H9 (cell line): Measurements from ENCODE around the gene LHPP. TPM values are rescaled to one million over a fixed set of nuclear protein-coding genes. Genes with fewer than 3 reads are reported as not detected.

Experiments used
- DNase-seq: peaks from one replicate; pipeline ENCODE4 v3.0.0-alpha.2; 2017
- H2AFZ ChIP-seq: one replicate; pipeline ENCODE4 v1.6.1; 2013; ENCODE audit warnings: mild to moderate bottlenecking, low read length, control low read depth, moderate library complexity
- H2AK5ac ChIP-seq: 2 replicates; pipeline ENCODE4 v1.6.1; 2013; ENCODE audit warnings: low read length, control low read depth, mixed read lengths; ENCODE audit not compliant: insufficient read length
- H2BK120ac ChIP-seq: one replicate; pipeline ENCODE4 v1.6.1; 2013; ENCODE audit warnings: low read depth, mild to moderate bottlenecking, low read length, control low read depth, inconsistent platforms; ENCODE audit not compliant: poor library complexity, severe bottlenecking
- H2BK12ac ChIP-seq: 2 replicates; pipeline ENCODE4 v1.6.1; 2013; ENCODE audit warnings: low read length, control low read depth, mixed read lengths, low read depth; ENCODE audit not compliant: insufficient read length
- H2BK15ac ChIP-seq: 2 replicates; pipeline ENCODE4 v1.6.1; 2013; ENCODE audit warnings: low read depth, low read length, control low read depth
- H2BK20ac ChIP-seq: one replicate; pipeline ENCODE4 v1.6.1; 2013; ENCODE audit warnings: low read depth, mild to moderate bottlenecking, low read length, control low read depth, inconsistent platforms; ENCODE audit not compliant: poor library complexity, severe bottlenecking
- H2BK5ac ChIP-seq: 2 replicates; pipeline ENCODE4 v1.6.1; 2013; ENCODE audit warnings: low read length, control low read depth, mixed read lengths; ENCODE audit not compliant: insufficient read length
- H3K14ac ChIP-seq: 2 replicates; pipeline ENCODE4 v1.6.1; 2013; ENCODE audit warnings: low read length, control low read depth; ENCODE audit not compliant: insufficient read depth
- H3K18ac ChIP-seq: 2 replicates; pipeline ENCODE4 v1.6.1; 2013; ENCODE audit warnings: low read depth, mild to moderate bottlenecking, mixed read lengths, low read length, control low read depth; ENCODE audit not compliant: insufficient read length
- H3K23ac ChIP-seq: 2 replicates; pipeline ENCODE4 v1.6.1; 2013; ENCODE audit warnings: low read length, control low read depth, mixed read lengths, low read depth; ENCODE audit not compliant: insufficient read length
- H3K23me2 ChIP-seq: 2 replicates; pipeline ENCODE4 v1.6.1; 2013; ENCODE audit warnings: low read depth, mild to moderate bottlenecking, mixed read lengths, low read length, control low read depth; ENCODE audit not compliant: insufficient read length, poor library complexity, severe bottlenecking
- H3K27ac ChIP-seq: 2 replicates; pipeline ENCODE4 v1.5.1; 2013; ENCODE audit warnings: low read length, control low read depth, mixed read lengths, low read depth; ENCODE audit not compliant: insufficient read length
- H3K27me3 ChIP-seq: 2 replicates; pipeline ENCODE4 v1.6.1; 2013; ENCODE audit warnings: low read length, control low read depth, inconsistent platforms; ENCODE audit not compliant: insufficient read depth
- H3K4ac ChIP-seq: 2 replicates; pipeline ENCODE4 v1.6.1; 2013; ENCODE audit warnings: low read depth, mild to moderate bottlenecking, control low read depth, inconsistent platforms, low read length, moderate library complexity
- H3K4me1 ChIP-seq: 2 replicates; pipeline ENCODE4 v1.6.1; 2013; ENCODE audit warnings: low read length, control low read depth, inconsistent platforms; ENCODE audit not compliant: insufficient read depth
- H3K4me2 ChIP-seq: 2 replicates; pipeline ENCODE4 v1.6.1; 2013; ENCODE audit warnings: low read length, control low read depth, mixed read lengths; ENCODE audit not compliant: insufficient read length, insufficient read depth
- H3K56ac ChIP-seq: 2 replicates; pipeline ENCODE4 v1.6.1; 2013; ENCODE audit warnings: low read depth, mild to moderate bottlenecking, mixed read lengths, low read length, control low read depth; ENCODE audit not compliant: insufficient read length
- H3K79me1 ChIP-seq: 2 replicates; pipeline ENCODE4 v1.6.1; 2013; ENCODE audit warnings: low read depth, mild to moderate bottlenecking, moderate library complexity, low read length, control low read depth, inconsistent platforms; ENCODE audit not compliant: insufficient read depth, poor library complexity, severe bottlenecking
- H3K79me2 ChIP-seq: 2 replicates; pipeline ENCODE4 v1.6.1; 2013; ENCODE audit warnings: low read length, control low read depth, inconsistent platforms; ENCODE audit not compliant: insufficient read depth
- H3K9ac ChIP-seq: 2 replicates; pipeline ENCODE4 v1.6.1; 2013; ENCODE audit warnings: low read length, control low read depth, mixed read lengths; ENCODE audit not compliant: insufficient read length; ENCODE audit errors: extremely low read depth
- H3K9me3 ChIP-seq: one replicate; pipeline ENCODE4 v1.6.1; 2013; ENCODE audit warnings: low read depth, low read length, inconsistent platforms; ENCODE audit not compliant: control insufficient read depth
- H3T11ph ChIP-seq: one replicate; pipeline ENCODE4 v1.6.1; 2013; ENCODE audit warnings: mild to moderate bottlenecking, low read length, control low read depth, inconsistent platforms
- H4K20me1 ChIP-seq: one replicate; pipeline ENCODE4 v1.6.1; 2013; ENCODE audit not compliant: control insufficient read depth, insufficient read length, insufficient read depth
- H4K5ac ChIP-seq: 2 replicates; pipeline ENCODE4 v1.6.1; 2013; ENCODE audit warnings: low read depth, mild to moderate bottlenecking, mixed read lengths, low read length, control low read depth; ENCODE audit not compliant: insufficient read length
- H4K8ac ChIP-seq: replicated peaks from 2 replicates; pipeline ENCODE4 v1.6.1; 2013; ENCODE audit warnings: low read length, control low read depth, mixed read lengths, low read depth; ENCODE audit not compliant: insufficient read length
- H4K91ac ChIP-seq: 2 replicates; pipeline ENCODE4 v1.6.1; 2013; ENCODE audit warnings: low read depth, mild to moderate bottlenecking, moderate library complexity, mixed read lengths, low read length, control low read depth; ENCODE audit not compliant: insufficient read length
- H3K27ac Mint-ChIP-seq, 3 experiments: 2 replicates in 2 of 3; 3 replicates in 1 of 3; pipeline ENCODE4 v1.8.0; 2020 to 2021; ENCODE audit warnings: mixed read lengths in 3 of 3, mild to moderate bottlenecking in 1 of 3, moderate library complexity in 1 of 3
- H3K27me3 Mint-ChIP-seq: 2 replicates; pipeline ENCODE4 v1.8.0; 2021; ENCODE audit warnings: low read depth, mild to moderate bottlenecking, moderate library complexity, mixed read lengths
- H3K36me3 Mint-ChIP-seq, 3 experiments: 2 replicates in 2 of 3; 3 replicates in 1 of 3; pipeline ENCODE4 v1.8.0; 2020 to 2021; ENCODE audit warnings: low read depth in 3 of 3, mixed read lengths in 3 of 3; ENCODE audit not compliant: insufficient read depth in 1 of 3
- H3K4me1 Mint-ChIP-seq, 2 experiments: 2 replicates each; pipeline ENCODE4 v1.8.0; 2020; ENCODE audit warnings: mixed read lengths in 2 of 2
- H3K4me3 Mint-ChIP-seq, 2 experiments: 2 replicates in 1 of 2; 3 replicates in 1 of 2; pipeline ENCODE4 v1.8.0; 2020 to 2021; ENCODE audit warnings: mild to moderate bottlenecking in 2 of 2, mixed read lengths in 2 of 2, moderate library complexity in 1 of 2
- H3K9me3 Mint-ChIP-seq, 2 experiments: 2 replicates in 1 of 2; 3 replicates in 1 of 2; pipeline ENCODE4 v1.8.0; 2020; ENCODE audit warnings: mild to moderate bottlenecking in 2 of 2, mixed read lengths in 2 of 2, moderate library complexity in 1 of 2
- CTCF ChIP-seq: fragments of 200-600 bp; sonication (generic); conservative IDR thresholded peaks from 3 replicates; pipeline ENCODE4 v1.8.0; 2021; ENCODE audit warnings: antibody characterized with exemption, mild to moderate bottlenecking
- whole genome bisulfite sequencing: extraction: QIAGEN DNeasy Blood & Tissue Kit; methylation state at CpG from one replicate; pipeline ENCODE4 v1.1.7; 2013; ENCODE audit warnings: missing lambda C conversion rate, low lambda C conversion rate, mixed read lengths; ENCODE audit not compliant: insufficient read length; ENCODE audit errors: extremely low coverage; 5-methylcytosine and 5-hydroxymethylcytosine counted together
- total RNA-seq: library from RNA; stranded (reverse); gene quantifications from 2 replicates; pipeline ENCODE4 v1.2.1, GENCODE V29; 2021

The LHPP gene
- total RNA-seq, 1 experiment from 2014 or later, result 29.6 TPM

- no peak overlapping the region for H3K56ac ChIP-seq
- H4K5ac ChIP-seq, result no peak overlapping the region
- H2BK5ac ChIP-seq, result no peak overlapping the region
- no peak for TF ChIP-seq CTCF
- no peak overlapping the region for H3K18ac ChIP-seq
- H3K14ac ChIP-seq, result no peak overlapping the region
- no peak overlapping the region for H3K4me3 Mint-ChIP-seq
- H3K27me3 Mint-ChIP-seq, result no peaks in the 10 kb centered on the region; the same call in 1 of the 2 replicates
- no peaks in the 10 kb centered on the region for H3K9me3 ChIP-seq
- DNase-seq, result no peak
- WGBS, result no CpG with 5 or more reads among the region's 3 CpGs
- no peaks in the 10 kb centered on the region for H3K27me3 ChIP-seq
- H2BK120ac ChIP-seq, result no peak overlapping the region
- H3K36me3 Mint-ChIP-seq, result no peaks in the 10 kb centered on the region
- no peak overlapping the region for H3K4ac ChIP-seq
- no peak overlapping the region for H2BK20ac ChIP-seq
- H2AK5ac ChIP-seq, result no peak overlapping the region
- no peak overlapping the region for H2AFZ ChIP-seq
- no peak overlapping the region for H3K9ac ChIP-seq
- H3K23me2 ChIP-seq, result no peaks in the 10 kb centered on the region
- H3T11ph ChIP-seq, result no peak overlapping the region
- peaks cover 3% of the 10 kb centered on the region for H4K20me1 ChIP-seq
- H3K4me1 ChIP-seq, result peaks cover 2% of the 10 kb centered on the region; the same call in 1 of the 2 replicates
- peaks cover 19 to 24% of the 10 kb centered on the region in 2 experiments for H3K4me1 Mint-ChIP-seq
- no peak overlapping the region for H3K27ac ChIP-seq
- H3K27ac Mint-ChIP-seq, result no peak overlapping the region
- no peaks in the 10 kb centered on the region for H3K79me2 ChIP-seq
- no peak overlapping the region for H2BK12ac ChIP-seq
- H3K9me3 Mint-ChIP-seq, result no peaks in the 10 kb centered on the region
- H2BK15ac ChIP-seq, result no peak overlapping the region
- H3K79me1 ChIP-seq, result no peaks in the 10 kb centered on the region
- H4K8ac ChIP-seq, result no peak overlapping the region
- H3K4me2 ChIP-seq, result no peak overlapping the region
- H4K91ac ChIP-seq, result no peak overlapping the region
- no peak overlapping the region for H3K23ac ChIP-seq
Observed at GRCh38 chr10:124532788-124533187, 71.2 kb downstream of the LHPP start.
